ENCODE data around the gene IGLL5.

The IGLL5 gene

GRCh38 chr22:22926370-22927195, 39.0 kb downstream of the IGLL5 start:
- DNase-seq = no peak

GRCh38 chr22:22927196-22927887, 39.7 kb downstream of the IGLL5 start:
- no peak for DNase-seq

GRCh38 chr22:22927888-22928665, 40.5 kb downstream of the IGLL5 start:
- no peak for DNase-seq

GRCh38 chr22:22928666-22929380, 41.2 kb downstream of the IGLL5 start:
- DNase-seq = peak in 3 of 56 donors; percentile 6 to 12 (median 7)

- no peak for DNase-seq
These were observed 42.0 kb downstream of the IGLL5 start for GRCh38 chr22:22929381-22930221.

GRCh38 chr22:22930222-22930497, 42.5 kb downstream of the IGLL5 start:
- DNase-seq = no peak

- DNase-seq = no peak
These were observed 43.2 kb downstream of the IGLL5 start for GRCh38 chr22:22930571-22931556.

- DNase-seq = no peak
These were observed 44.1 kb downstream of the IGLL5 start for GRCh38 chr22:22931557-22932270.

- no peak for DNase-seq
These were observed 44.9 kb downstream of the IGLL5 start for GRCh38 chr22:22932512-22932941.

GRCh38 chr22:22933100-22933806, 45.6 kb downstream of the IGLL5 start:
- DNase-seq = no peak

GRCh38 chr22:22933807-22934542, 46.4 kb downstream of the IGLL5 start:
- DNase-seq = no peak

- DNase-seq = no peak
These were observed 47.0 kb downstream of the IGLL5 start for GRCh38 chr22:22934543-22935055.

- no peak for DNase-seq
These were observed 47.5 kb downstream of the IGLL5 start for GRCh38 chr22:22935056-22935545.

- DNase-seq = no peak
These were observed 48.0 kb downstream of the IGLL5 start for GRCh38 chr22:22935546-22936157.

GRCh38 chr22:22936180-22936914, 48.7 kb downstream of the IGLL5 start:
- DNase-seq = no peak

All from amygdala (tissue), 56 donors.